ENCODE results near the gene MYO1D. TPM values are rescaled to one million over a fixed set of nuclear protein-coding genes. Genes with fewer than 3 reads are reported as not detected.

Gene MYO1D
- total RNA-seq, 1 experiment from 2014 or later, result 5.6 TPM

GRCh38 chr17:32846143-32846542 lies 30.8 kb downstream of the MYO1D start:
- no peak overlapping the region for H2AFZ ChIP-seq (ENCODE audit: low read length)
- no peaks in the 10 kb centered on the region for H3K9me3 ChIP-seq (ENCODE audit: low read length)
- H3K9ac ChIP-seq (ENCODE audit: low read length), result no peak overlapping the region
- H4K20me1 ChIP-seq (ENCODE audit: insufficient read depth, low read depth, low read length), result no peaks in the 10 kb centered on the region
- H3K36me3 ChIP-seq (ENCODE audit: insufficient read depth, low read length), result no peaks in the 10 kb centered on the region
- H3K9me2 ChIP-seq (replicated peaks; ENCODE audit: insufficient read depth, low read length), result no peaks in the 10 kb centered on the region
- DNase-seq, result no peak
- H3K4me1 ChIP-seq (ENCODE audit: low read length), result no peaks in the 10 kb centered on the region
- no peak overlapping the region for H3K4me2 ChIP-seq (ENCODE audit: low read depth, low read length, poor library complexity, severe bottlenecking)
- H3K27ac ChIP-seq (ENCODE audit: low read length), result no peak overlapping the region
- no peak overlapping the region for H3K4me3 ChIP-seq (ENCODE audit: low read length)
- no peaks in the 10 kb centered on the region for H3K27me3 ChIP-seq (ENCODE audit: low read length)
- H3K79me2 ChIP-seq (ENCODE audit: low read length), result no peaks in the 10 kb centered on the region

- no peaks in the 10 kb centered on the region for H3K4me1 ChIP-seq (ENCODE audit: low read length)
- H3K4me3 ChIP-seq (ENCODE audit: low read length), result no peak overlapping the region
- no peaks in the 10 kb centered on the region for H3K27me3 ChIP-seq (ENCODE audit: low read length)
- H3K79me2 ChIP-seq (ENCODE audit: low read length), result no peaks in the 10 kb centered on the region
- H4K20me1 ChIP-seq (ENCODE audit: insufficient read depth, low read depth, low read length), result no peaks in the 10 kb centered on the region
- no peaks in the 10 kb centered on the region for H3K9me2 ChIP-seq (replicated peaks; ENCODE audit: insufficient read depth, low read length)
- H3K9me3 ChIP-seq (ENCODE audit: low read length), result no peaks in the 10 kb centered on the region
- no peak overlapping the region for H3K9ac ChIP-seq (ENCODE audit: low read length)
- DNase-seq, result no peak
- H3K36me3 ChIP-seq (ENCODE audit: insufficient read depth, low read length), result no peaks in the 10 kb centered on the region
- H3K27ac ChIP-seq (ENCODE audit: low read length), result no peak overlapping the region
- H2AFZ ChIP-seq (ENCODE audit: low read length), result no peak overlapping the region
- no peak overlapping the region for H3K4me2 ChIP-seq (ENCODE audit: low read depth, low read length, poor library complexity, severe bottlenecking)
These were observed 36.7 kb downstream of the MYO1D start for GRCh38 chr17:32840241-32840640.

GRCh38 chr17:32836527-32836926 lies 40.4 kb downstream of the MYO1D start:
- Histone ChIP-seq H3K9me2 (replicated peaks; ENCODE audit: insufficient read depth, low read length) (no peaks in the 10 kb centered on the region), H3K27me3 (ENCODE audit: low read length) (no peaks in the 10 kb centered on the region), H3K27ac (ENCODE audit: low read length) (no peak overlapping the region), H3K79me2 (ENCODE audit: low read length) (no peaks in the 10 kb centered on the region), H3K9ac (ENCODE audit: low read length) (no peak overlapping the region), H3K4me2 (ENCODE audit: low read depth, low read length, poor library complexity, severe bottlenecking) (no peak overlapping the region), H4K20me1 (ENCODE audit: insufficient read depth, low read depth, low read length) (no peaks in the 10 kb centered on the region), H2AFZ (ENCODE audit: low read length) (no peak overlapping the region), H3K9me3 (ENCODE audit: low read length) (no peaks in the 10 kb centered on the region), H3K4me3 (ENCODE audit: low read length) (no peak overlapping the region), H3K36me3 (ENCODE audit: insufficient read depth, low read length) (no peaks in the 10 kb centered on the region), H3K4me1 (ENCODE audit: low read length) (no peaks in the 10 kb centered on the region)
- DNase-seq, result no peak

- Histone ChIP-seq H3K27me3 (ENCODE audit: low read length) (no peaks in the 10 kb centered on the region), H3K36me3 (ENCODE audit: insufficient read depth, low read length) (no peaks in the 10 kb centered on the region), H3K9me2 (replicated peaks; ENCODE audit: insufficient read depth, low read length) (no peaks in the 10 kb centered on the region), H3K4me1 (ENCODE audit: low read length) (no peaks in the 10 kb centered on the region), H3K27ac (ENCODE audit: low read length) (no peak overlapping the region), H2AFZ (ENCODE audit: low read length) (no peak overlapping the region), H3K9me3 (ENCODE audit: low read length) (no peaks in the 10 kb centered on the region), H3K79me2 (ENCODE audit: low read length) (no peaks in the 10 kb centered on the region), H3K4me2 (ENCODE audit: low read depth, low read length, poor library complexity, severe bottlenecking) (no peak overlapping the region), H3K4me3 (ENCODE audit: low read length) (no peak overlapping the region), H4K20me1 (ENCODE audit: insufficient read depth, low read depth, low read length) (no peaks in the 10 kb centered on the region), H3K9ac (ENCODE audit: low read length) (no peak overlapping the region)
- no peak for DNase-seq
These were observed 41.6 kb downstream of the MYO1D start for GRCh38 chr17:32835291-32835761.

GRCh38 chr17:32834104-32834503 lies 42.8 kb downstream of the MYO1D start:
- Histone ChIP-seq H3K27ac (ENCODE audit: low read length) (no peak overlapping the region), H3K9ac (ENCODE audit: low read length) (no peak overlapping the region), H3K9me3 (ENCODE audit: low read length) (no peaks in the 10 kb centered on the region), H3K79me2 (ENCODE audit: low read length) (no peaks in the 10 kb centered on the region), H3K4me3 (ENCODE audit: low read length) (no peak overlapping the region), H3K27me3 (ENCODE audit: low read length) (no peaks in the 10 kb centered on the region), H2AFZ (ENCODE audit: low read length) (no peak overlapping the region), H3K36me3 (ENCODE audit: insufficient read depth, low read length) (no peaks in the 10 kb centered on the region), H3K4me2 (ENCODE audit: low read depth, low read length, poor library complexity, severe bottlenecking) (no peak overlapping the region), H3K4me1 (ENCODE audit: low read length) (no peaks in the 10 kb centered on the region), H4K20me1 (ENCODE audit: insufficient read depth, low read depth, low read length) (no peaks in the 10 kb centered on the region), H3K9me2 (replicated peaks; ENCODE audit: insufficient read depth, low read length) (no peaks in the 10 kb centered on the region)
- DNase-seq, result no peak

- H3K27ac ChIP-seq (ENCODE audit: low read length), result no peak overlapping the region
- no peak overlapping the region for H3K9ac ChIP-seq (ENCODE audit: low read length)
- no peak overlapping the region for H3K4me2 ChIP-seq (ENCODE audit: low read depth, low read length, poor library complexity, severe bottlenecking)
- H2AFZ ChIP-seq (ENCODE audit: low read length), result no peak overlapping the region
- H3K9me3 ChIP-seq (ENCODE audit: low read length), result no peaks in the 10 kb centered on the region
- H3K9me2 ChIP-seq (replicated peaks; ENCODE audit: insufficient read depth, low read length), result no peaks in the 10 kb centered on the region
- H3K79me2 ChIP-seq (ENCODE audit: low read length), result no peaks in the 10 kb centered on the region
- DNase-seq, result no peak
- no peak overlapping the region for H3K4me3 ChIP-seq (ENCODE audit: low read length)
- H3K27me3 ChIP-seq (ENCODE audit: low read length), result no peaks in the 10 kb centered on the region
- no peaks in the 10 kb centered on the region for H3K4me1 ChIP-seq (ENCODE audit: low read length)
- H3K36me3 ChIP-seq (ENCODE audit: insufficient read depth, low read length), result no peaks in the 10 kb centered on the region
- no peaks in the 10 kb centered on the region for H4K20me1 ChIP-seq (ENCODE audit: insufficient read depth, low read depth, low read length)
These were observed 43.4 kb downstream of the MYO1D start for GRCh38 chr17:32833526-32833925.

GRCh38 chr17:32833076-32833475 lies 43.8 kb downstream of the MYO1D start:
- Histone ChIP-seq H2AFZ (ENCODE audit: low read length) (no peak overlapping the region), H3K9me3 (ENCODE audit: low read length) (no peaks in the 10 kb centered on the region), H4K20me1 (ENCODE audit: insufficient read depth, low read depth, low read length) (no peaks in the 10 kb centered on the region), H3K4me3 (ENCODE audit: low read length) (no peak overlapping the region), H3K27ac (ENCODE audit: low read length) (no peak overlapping the region), H3K79me2 (ENCODE audit: low read length) (no peaks in the 10 kb centered on the region), H3K4me2 (ENCODE audit: low read depth, low read length, poor library complexity, severe bottlenecking) (no peak overlapping the region), H3K27me3 (ENCODE audit: low read length) (no peaks in the 10 kb centered on the region), H3K36me3 (ENCODE audit: insufficient read depth, low read length) (no peaks in the 10 kb centered on the region), H3K4me1 (ENCODE audit: low read length) (no peaks in the 10 kb centered on the region), H3K9me2 (replicated peaks; ENCODE audit: insufficient read depth, low read length) (no peaks in the 10 kb centered on the region), H3K9ac (ENCODE audit: low read length) (no peak overlapping the region)
- DNase-seq, result no peak

GRCh38 chr17:32831627-32832243 lies 45.2 kb downstream of the MYO1D start:
- H3K9me2 ChIP-seq (replicated peaks; ENCODE audit: insufficient read depth, low read length), result no peaks in the 10 kb centered on the region
- no peak for DNase-seq
- H3K4me2 ChIP-seq (ENCODE audit: low read depth, low read length, poor library complexity, severe bottlenecking), result no peak overlapping the region
- no peak overlapping the region for H3K4me3 ChIP-seq (ENCODE audit: low read length)
- no peaks in the 10 kb centered on the region for H3K9me3 ChIP-seq (ENCODE audit: low read length)
- H3K79me2 ChIP-seq (ENCODE audit: low read length), result no peaks in the 10 kb centered on the region
- no peaks in the 10 kb centered on the region for H4K20me1 ChIP-seq (ENCODE audit: insufficient read depth, low read depth, low read length)
- no peaks in the 10 kb centered on the region for H3K27me3 ChIP-seq (ENCODE audit: low read length)
- H3K36me3 ChIP-seq (ENCODE audit: insufficient read depth, low read length), result no peaks in the 10 kb centered on the region
- no peaks in the 10 kb centered on the region for H3K4me1 ChIP-seq (ENCODE audit: low read length)
- H3K27ac ChIP-seq (ENCODE audit: low read length), result no peak overlapping the region
- H2AFZ ChIP-seq (ENCODE audit: low read length), result no peak overlapping the region
- no peak overlapping the region for H3K9ac ChIP-seq (ENCODE audit: low read length)

All from Karpas-422 (cell line).